GM12872 (cell line): ENCODE results near the gene RABGEF1.

Experiments used
- TF ChIP-seq, protein P1 (sequence below): IDR thresholded peaks from 3 replicates; pipeline ENCODE4 v1.5.1; 2011; ENCODE audit warnings: low read depth, mild to moderate bottlenecking, low read length, moderate library complexity; ENCODE audit not compliant: insufficient read depth

The RABGEF1 gene

DNA sequence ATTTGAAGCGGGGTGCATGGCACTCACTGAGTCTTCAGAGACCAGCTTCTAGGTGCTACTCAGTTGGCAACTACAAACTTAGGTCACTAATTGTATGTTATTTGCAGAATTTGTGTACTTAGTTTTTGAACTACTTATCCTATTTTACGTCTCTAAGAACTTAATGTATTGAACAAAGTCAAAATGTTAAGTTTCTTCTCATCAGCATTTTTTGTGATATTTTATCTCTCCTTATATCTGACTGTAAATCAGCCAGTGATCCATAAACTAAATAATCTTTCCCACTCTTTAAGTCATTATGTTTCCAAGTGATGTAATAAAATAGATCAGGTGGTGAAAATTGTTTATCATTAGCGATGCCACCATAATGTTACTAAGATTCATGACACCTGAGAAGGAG lies 120.2 kb downstream of the RABGEF1 start:
- TF ChIP-seq, protein P1, sequence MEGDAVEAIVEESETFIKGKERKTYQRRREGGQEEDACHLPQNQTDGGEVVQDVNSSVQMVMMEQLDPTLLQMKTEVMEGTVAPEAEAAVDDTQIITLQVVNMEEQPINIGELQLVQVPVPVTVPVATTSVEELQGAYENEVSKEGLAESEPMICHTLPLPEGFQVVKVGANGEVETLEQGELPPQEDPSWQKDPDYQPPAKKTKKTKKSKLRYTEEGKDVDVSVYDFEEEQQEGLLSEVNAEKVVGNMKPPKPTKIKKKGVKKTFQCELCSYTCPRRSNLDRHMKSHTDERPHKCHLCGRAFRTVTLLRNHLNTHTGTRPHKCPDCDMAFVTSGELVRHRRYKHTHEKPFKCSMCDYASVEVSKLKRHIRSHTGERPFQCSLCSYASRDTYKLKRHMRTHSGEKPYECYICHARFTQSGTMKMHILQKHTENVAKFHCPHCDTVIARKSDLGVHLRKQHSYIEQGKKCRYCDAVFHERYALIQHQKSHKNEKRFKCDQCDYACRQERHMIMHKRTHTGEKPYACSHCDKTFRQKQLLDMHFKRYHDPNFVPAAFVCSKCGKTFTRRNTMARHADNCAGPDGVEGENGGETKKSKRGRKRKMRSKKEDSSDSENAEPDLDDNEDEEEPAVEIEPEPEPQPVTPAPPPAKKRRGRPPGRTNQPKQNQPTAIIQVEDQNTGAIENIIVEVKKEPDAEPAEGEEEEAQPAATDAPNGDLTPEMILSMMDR = no peak
